Suprapubic skin (tissue), 4 donors: Measurements from ENCODE around the gene CACNG3. TPM values are rescaled to one million over a fixed set of nuclear protein-coding genes. Genes with fewer than 3 reads are reported as not detected.

Experiments used
- DNase-seq, 2 donors: peaks; one replicate each; pipeline ENCODE4 v3.0.0-alpha.2; 2019; ENCODE audit warnings: low spot score in 2 of 2
- H3K27ac ChIP-seq: fragments of 200-600 bp; sonication (generic); one replicate; pipeline ENCODE4 v1.5.1; 2019
- H3K27me3 ChIP-seq: fragments of 200-600 bp; sonication (generic); one replicate; pipeline ENCODE4 v1.5.1; 2019
- H3K36me3 ChIP-seq: fragments of 200-600 bp; sonication (generic); one replicate; pipeline ENCODE4 v1.5.1; 2019
- H3K4me1 ChIP-seq: fragments of 200-600 bp; sonication (generic); one replicate; pipeline ENCODE4 v1.5.1; 2019
- H3K4me3 ChIP-seq: fragments of 200-600 bp; sonication (generic); one replicate; pipeline ENCODE4 v1.5.1; 2019; ENCODE audit warnings: mild to moderate bottlenecking
- H3K9me3 ChIP-seq: fragments of 200-600 bp; sonication (generic); one replicate; pipeline ENCODE4 v1.5.1; 2019
- EP300 ChIP-seq: sonication (generic); formaldehyde crosslinking; IDR thresholded peaks from one replicate; pipeline ENCODE4 v1.6.1; 2017; ENCODE audit warnings: antibody characterized with exemption
- POLR2A ChIP-seq, 2 donors: fragments of 450-650 bp; IDR thresholded peaks; one replicate each; pipeline ENCODE4 v1.6.1; 2017; ENCODE audit warnings: antibody characterized with exemption in 2 of 2, mild to moderate bottlenecking in 2 of 2, moderate library complexity in 2 of 2
- POLR2AphosphoS5 ChIP-seq, 3 donors: sonication (generic); formaldehyde crosslinking; IDR thresholded peaks; one replicate each; pipeline ENCODE4 v1.6.1; 2017; ENCODE audit warnings: antibody characterized with exemption in 3 of 3
- WGBS: methylation state at CpG from one replicate; pipeline ENCODE4 v1.1.5; 2018; 5-methylcytosine and 5-hydroxymethylcytosine counted together
- total RNA-seq, 4 donors: library from RNA; depleted of rRNA; stranded (reverse); fragments of >200 nt; gene quantifications; one replicate each; pipeline ENCODE4 v1.1.0, GENCODE V29; 2016
- TF ChIP-seq, protein P1 (sequence below), 2 donors: fragments of 200-600 bp in 1 of 2; fragments of 450-650 bp in 1 of 2; sonication (generic) in 1 of 2; IDR thresholded peaks; one replicate each; pipeline ENCODE4 v1.5.1; 2016 to 2019; ENCODE audit warnings: antibody characterized with exemption in 2 of 2, mild to moderate bottlenecking in 1 of 2, moderate library complexity in 1 of 2

The CACNG3 gene
- total RNA-seq, 4 donors from 2014 or later, result not detected

DNA sequence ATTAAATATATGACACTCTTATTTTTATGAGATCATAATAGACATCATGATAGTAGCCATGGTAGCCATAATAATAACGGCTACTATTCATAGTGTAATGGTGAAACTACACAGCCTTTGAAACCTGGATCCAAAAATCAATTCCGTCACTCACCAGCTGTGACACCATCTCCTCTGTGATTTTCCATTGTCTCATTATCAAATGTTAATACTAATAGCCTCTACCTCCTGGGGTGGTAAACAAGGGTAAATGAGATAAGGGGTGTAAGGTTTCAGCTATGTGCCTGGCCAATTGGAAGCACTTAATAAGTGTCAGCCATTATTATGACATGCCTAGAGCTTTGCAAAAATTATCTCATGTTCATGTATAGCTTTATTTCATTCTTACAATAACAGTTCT is 88.6 kb downstream of the CACNG3 start:
- Histone ChIP-seq H3K27me3 (no peaks in the 10 kb centered on the region), H3K27ac (no peak overlapping the region), H3K9me3 (no peaks in the 10 kb centered on the region), H3K4me3 (no peak overlapping the region), H3K36me3 (no peaks in the 10 kb centered on the region), H3K4me1 (no peaks in the 10 kb centered on the region)
- no peak for DNase-seq
- TF ChIP-seq EP300 (no peak), POLR2AphosphoS5 (IDR thresholded peaks at IDR 0.05) (no peak), POLR2A (IDR thresholded peaks at IDR 0.05) (no peak)
- TF ChIP-seq, protein P1, sequence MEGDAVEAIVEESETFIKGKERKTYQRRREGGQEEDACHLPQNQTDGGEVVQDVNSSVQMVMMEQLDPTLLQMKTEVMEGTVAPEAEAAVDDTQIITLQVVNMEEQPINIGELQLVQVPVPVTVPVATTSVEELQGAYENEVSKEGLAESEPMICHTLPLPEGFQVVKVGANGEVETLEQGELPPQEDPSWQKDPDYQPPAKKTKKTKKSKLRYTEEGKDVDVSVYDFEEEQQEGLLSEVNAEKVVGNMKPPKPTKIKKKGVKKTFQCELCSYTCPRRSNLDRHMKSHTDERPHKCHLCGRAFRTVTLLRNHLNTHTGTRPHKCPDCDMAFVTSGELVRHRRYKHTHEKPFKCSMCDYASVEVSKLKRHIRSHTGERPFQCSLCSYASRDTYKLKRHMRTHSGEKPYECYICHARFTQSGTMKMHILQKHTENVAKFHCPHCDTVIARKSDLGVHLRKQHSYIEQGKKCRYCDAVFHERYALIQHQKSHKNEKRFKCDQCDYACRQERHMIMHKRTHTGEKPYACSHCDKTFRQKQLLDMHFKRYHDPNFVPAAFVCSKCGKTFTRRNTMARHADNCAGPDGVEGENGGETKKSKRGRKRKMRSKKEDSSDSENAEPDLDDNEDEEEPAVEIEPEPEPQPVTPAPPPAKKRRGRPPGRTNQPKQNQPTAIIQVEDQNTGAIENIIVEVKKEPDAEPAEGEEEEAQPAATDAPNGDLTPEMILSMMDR (IDR thresholded peaks at IDR 0.05), result no peak
- 73% methylated on average over 2 of the region's 2 CpGs for WGBS

DNA sequence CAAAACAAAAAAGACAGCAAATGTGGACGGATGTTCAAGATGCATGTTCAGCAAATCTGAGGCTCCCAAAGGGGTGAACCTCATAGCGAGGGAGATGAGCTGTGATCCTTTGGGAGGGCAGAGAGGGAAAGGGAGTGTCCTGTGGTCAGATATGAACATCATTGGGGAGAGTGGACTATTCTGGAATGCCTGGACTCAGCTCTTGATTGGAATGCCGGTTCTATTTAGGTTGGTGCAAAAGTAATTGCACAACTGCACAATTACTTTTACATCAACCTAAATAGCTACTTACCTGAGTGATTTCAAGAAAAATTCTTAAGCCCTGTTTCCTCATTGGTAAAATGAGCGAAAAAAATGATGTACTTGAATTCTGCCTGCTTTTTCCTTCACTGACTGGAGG is 89.6 kb downstream of the CACNG3 start:
- no peak for DNase-seq
- no peaks in the 10 kb centered on the region for H3K4me1 ChIP-seq
- TF ChIP-seq, protein P1 (IDR thresholded peaks at IDR 0.05), result no peak
- TF ChIP-seq EP300 (no peak), POLR2A (IDR thresholded peaks at IDR 0.05) (no peak), POLR2AphosphoS5 (IDR thresholded peaks at IDR 0.05) (no peak)
- no peak overlapping the region for H3K4me3 ChIP-seq
- 82% methylated on average over 4 of the region's 4 CpGs for WGBS
- H3K27me3 ChIP-seq, result no peaks in the 10 kb centered on the region
- H3K27ac ChIP-seq, result no peak overlapping the region
- no peaks in the 10 kb centered on the region for H3K36me3 ChIP-seq
- no peaks in the 10 kb centered on the region for H3K9me3 ChIP-seq

DNA sequence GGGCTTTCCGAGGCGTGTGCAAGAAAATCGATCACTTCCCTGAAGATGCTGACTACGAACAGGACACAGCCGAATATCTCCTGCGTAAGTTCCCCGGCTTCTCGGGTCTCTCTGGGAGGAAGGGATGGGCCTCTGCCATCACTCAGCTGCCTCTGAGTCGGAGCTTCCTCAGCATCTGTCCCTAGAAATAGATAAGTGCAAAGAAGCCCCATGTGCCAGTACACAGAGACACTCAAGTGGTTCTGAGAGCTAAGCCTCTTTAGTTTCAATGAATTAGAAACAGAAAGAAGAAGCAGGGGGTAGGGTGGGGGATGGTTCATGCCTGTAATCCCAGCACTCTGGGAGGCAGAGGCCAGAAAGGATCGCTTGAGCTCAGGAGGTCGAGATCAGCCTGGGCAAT is 90.6 kb downstream of the CACNG3 start:
- no peak for DNase-seq
- H3K4me3 ChIP-seq, result no peak overlapping the region
- no peaks in the 10 kb centered on the region for H3K27me3 ChIP-seq
- H3K4me1 ChIP-seq, result no peaks in the 10 kb centered on the region
- H3K27ac ChIP-seq, result no peak overlapping the region
- H3K9me3 ChIP-seq, result no peaks in the 10 kb centered on the region
- WGBS, result 86% methylated on average over 11 of the region's 11 CpGs
- TF ChIP-seq POLR2A (IDR thresholded peaks at IDR 0.05) (no peak), EP300 (no peak), POLR2AphosphoS5 (IDR thresholded peaks at IDR 0.05) (no peak)
- TF ChIP-seq, protein P1 (IDR thresholded peaks at IDR 0.05), result no peak
- H3K36me3 ChIP-seq, result no peaks in the 10 kb centered on the region

DNA sequence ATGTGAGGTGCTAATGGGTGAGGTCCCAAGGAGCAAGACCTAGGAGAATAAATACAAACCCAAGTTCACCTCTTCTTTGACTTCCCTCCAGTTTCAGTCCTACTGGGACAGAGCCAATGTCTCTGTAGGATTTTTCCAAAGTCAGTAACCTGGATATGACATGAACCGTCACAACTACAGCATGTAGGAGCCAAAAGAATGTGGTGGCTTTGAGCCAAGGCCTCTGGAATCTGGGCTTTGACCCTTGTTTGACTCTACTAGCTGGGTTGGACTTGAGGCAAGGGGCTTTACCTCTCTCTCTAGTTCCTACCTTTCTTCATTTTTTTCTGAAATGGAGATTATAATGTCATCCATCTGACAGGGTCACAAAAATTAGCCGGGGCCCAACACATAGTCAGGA is 91.4 kb downstream of the CACNG3 start:
- TF ChIP-seq POLR2A (IDR thresholded peaks at IDR 0.05) (no peak), EP300 (no peak), POLR2AphosphoS5 (IDR thresholded peaks at IDR 0.05) (no peak)
- TF ChIP-seq, protein P1 (IDR thresholded peaks at IDR 0.05), result no peak
- Histone ChIP-seq H3K4me1 (no peaks in the 10 kb centered on the region), H3K27me3 (no peaks in the 10 kb centered on the region), H3K27ac (no peak overlapping the region), H3K4me3 (no peak overlapping the region), H3K36me3 (no peaks in the 10 kb centered on the region), H3K9me3 (no peaks in the 10 kb centered on the region)
- no peak for DNase-seq
- 40% methylated on average over 2 of the region's 2 CpGs for WGBS

DNA sequence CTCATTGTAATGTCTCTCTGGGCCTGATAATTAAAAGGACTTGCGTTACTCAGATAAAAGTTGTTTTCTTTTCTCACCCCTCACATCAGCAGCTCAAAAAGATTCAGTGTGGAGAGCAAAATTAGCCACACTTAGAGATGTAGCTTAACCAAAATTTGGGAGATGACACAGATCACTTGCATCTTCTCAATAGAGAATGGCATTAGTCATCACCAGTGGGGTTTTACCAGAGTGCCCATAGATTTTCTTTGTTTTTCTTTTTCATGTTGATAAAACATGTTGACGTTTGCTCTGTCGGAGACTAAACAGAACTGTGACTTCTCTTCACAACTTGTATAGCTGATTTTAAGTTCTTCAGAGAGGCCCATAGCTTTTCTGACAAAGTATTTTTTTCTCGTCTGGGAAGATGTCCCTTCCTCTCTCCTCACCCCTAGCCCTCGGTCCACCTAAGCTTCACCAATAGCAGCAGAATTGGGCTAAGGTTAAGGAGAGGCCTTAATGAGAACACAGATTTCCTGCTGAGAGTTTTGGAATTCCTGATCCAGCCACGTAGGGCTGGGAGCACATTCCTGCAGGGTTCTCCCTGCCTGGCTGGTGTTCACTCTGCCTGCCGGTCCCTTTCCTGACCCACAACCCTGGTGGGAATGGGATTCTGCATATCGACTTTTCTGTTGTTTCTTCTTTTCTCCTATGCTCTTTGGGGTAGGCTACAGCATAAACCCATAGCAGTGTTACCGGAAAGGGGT is 92.6 kb downstream of the CACNG3 start:
- 62% methylated on average over 9 of the region's 9 CpGs for WGBS
- no peak for DNase-seq
- no peak overlapping the region for H3K4me3 ChIP-seq

More for the DNA sequence above, 92.6 kb downstream of the CACNG3 start:
- H3K27ac ChIP-seq, result no peak overlapping the region
- H3K36me3 ChIP-seq, result no peaks in the 10 kb centered on the region
- no peak for TF ChIP-seq POLR2A (IDR thresholded peaks at IDR 0.05)
- TF ChIP-seq, protein P1 (IDR thresholded peaks at IDR 0.05), result no peak
- no peak for TF ChIP-seq EP300
- no peak for TF ChIP-seq POLR2AphosphoS5 (IDR thresholded peaks at IDR 0.05)
- no peaks in the 10 kb centered on the region for H3K9me3 ChIP-seq
- no peaks in the 10 kb centered on the region for H3K4me1 ChIP-seq
- H3K27me3 ChIP-seq, result no peaks in the 10 kb centered on the region
